HG03025 (cell line): ENCODE results near the gene GPR157.
"Not testable (repeated sequence)": the region's sequence is repeated elsewhere in the genome, so short reads cannot be mapped to it uniquely, and the experiment has no call there.

Experiments used
- ATAC-seq: cut with Tn5 transposase; IDR thresholded peaks from one replicate; pipeline ENCODE4 v1.9.1; 2021; ENCODE audit warnings: mild to moderate bottlenecking, moderate library complexity; ENCODE audit not compliant: unreplicated experiment, low FRiP score

GPR157 gene

DNA sequence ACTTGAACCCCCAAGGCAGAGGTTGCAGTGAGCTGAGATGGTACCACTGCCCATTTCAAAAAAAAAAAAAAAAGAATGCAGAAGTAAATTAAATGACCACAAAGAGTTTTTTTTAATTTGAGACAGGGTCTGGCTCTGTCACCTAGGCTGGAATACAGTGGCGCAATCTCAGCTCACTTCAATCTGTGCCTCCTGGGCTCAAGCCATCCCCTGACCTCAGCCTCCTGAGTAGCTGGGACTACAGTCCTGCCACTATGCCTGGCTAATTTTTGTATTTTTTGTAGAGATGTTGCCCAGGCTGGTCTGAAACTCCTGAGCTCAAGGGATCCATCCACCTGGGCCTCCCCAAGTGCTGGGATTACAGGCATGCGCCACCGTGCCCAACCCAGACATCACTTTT is 20.2 kb upstream of the GPR157 start:
- ATAC-seq, result no peak

DNA sequence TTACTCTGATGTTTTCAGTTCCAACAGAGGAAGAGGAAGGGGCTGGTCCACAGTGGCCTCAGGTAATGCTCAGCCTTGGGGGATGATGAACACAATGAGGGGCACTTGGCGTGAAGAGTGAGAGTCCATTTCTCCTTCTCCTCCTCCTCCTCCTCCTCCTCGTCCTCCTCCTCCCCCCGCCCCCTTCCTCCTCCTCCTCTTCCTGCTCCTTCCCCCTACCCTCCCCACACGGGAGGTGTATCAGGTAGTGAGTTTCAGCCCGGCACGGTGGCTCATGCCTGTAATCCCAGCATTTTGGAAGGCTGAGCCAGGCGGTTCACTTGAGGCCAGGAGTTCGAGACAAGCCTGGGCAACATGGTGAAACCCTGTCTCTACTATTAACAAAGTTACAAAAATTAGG is 17.3 kb upstream of the GPR157 start:
- ATAC-seq, result no peak

DNA sequence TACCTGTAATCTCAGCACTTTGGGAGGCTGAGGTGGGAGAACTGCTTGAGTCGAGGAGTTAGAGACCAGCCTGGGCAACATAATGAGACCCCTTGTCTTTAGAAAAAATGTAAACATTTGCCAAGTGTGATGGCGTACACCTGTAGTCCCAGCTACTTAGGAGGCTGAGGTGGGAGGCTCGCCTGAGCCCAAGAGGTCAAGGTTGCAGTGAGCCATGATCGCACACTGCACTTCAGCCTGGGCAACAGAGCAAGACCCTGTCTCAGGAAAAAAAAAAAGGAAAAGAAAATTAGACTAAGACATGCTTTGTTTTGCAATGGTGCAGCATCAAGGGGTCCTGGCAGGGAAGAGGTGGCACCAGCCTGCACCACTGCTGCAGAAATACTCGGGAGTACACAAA is 16.8 kb upstream of the GPR157 start:
- no peak for ATAC-seq

DNA sequence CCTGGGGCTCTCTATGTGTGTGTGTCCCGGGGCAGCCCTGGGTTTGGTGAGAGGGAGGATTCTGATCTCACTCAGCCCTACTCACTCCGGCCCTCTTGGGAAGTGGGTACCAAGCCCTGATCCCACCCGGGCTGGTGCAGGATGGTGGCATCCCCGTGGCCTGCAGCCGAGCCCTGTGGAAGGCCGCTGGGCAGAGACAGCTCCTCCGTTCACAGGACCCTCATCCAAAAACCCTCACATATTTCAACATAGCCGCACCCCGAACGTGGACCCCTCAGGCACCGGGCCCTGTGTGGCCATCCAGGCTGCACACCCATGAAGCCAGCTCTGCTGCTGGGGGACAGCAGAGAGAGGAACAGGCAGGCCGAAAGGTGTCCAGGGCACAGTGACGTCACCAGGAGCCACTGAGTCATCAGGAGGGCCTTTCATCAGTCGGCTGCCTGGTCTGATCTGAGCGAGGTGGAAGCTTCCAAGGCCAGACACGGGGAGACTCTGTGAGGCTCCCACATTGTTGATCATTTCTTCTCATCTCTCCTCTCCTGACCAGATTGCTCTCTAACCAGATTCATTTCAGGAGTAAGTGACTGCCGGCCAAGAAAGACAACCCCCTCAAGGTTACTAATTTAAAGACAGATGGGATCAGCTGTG is 16.2 kb upstream of the GPR157 start:
- ATAC-seq, result no peak

DNA sequence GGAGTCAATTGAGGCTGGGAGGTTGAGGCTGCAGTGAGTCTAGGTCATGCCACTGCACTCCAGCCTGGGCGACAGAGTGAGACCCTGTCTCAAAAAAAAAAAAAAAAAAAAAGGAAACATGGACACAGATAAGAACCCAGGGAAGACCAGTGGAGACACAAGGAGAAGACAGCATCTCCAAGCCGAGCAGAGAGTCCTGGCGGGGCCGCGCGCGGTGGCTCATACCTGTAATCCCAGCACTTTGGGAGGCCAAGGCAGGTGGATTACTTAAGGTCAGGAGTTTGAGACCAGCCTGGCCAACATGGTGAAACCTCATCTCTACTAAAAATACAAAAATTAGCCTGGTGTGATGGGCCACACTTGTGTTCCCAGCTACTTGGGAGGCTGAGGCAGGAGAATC is 15.6 kb upstream of the GPR157 start:
- not testable (repeated sequence) for ATAC-seq

DNA sequence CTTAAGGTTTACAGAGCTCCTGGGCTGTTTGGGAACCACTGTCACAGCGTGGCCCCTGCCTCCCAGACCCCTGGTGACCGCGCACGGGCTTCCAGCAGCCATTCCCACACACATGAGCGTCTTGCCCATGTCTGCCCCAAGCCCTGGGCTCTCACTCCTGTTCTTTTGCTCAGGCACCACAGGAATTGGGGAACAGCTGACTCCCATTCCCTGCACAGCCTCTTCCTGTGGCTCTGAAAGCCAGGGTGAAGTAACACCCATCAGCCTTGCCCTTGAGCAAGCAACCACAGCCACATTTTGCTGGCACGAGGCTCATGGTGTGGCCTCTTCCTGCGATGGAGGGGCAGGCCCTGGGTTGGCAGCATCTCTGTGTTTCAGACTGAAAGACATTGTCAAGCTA is 14.3 kb upstream of the GPR157 start:
- ATAC-seq, result no peak

DNA sequence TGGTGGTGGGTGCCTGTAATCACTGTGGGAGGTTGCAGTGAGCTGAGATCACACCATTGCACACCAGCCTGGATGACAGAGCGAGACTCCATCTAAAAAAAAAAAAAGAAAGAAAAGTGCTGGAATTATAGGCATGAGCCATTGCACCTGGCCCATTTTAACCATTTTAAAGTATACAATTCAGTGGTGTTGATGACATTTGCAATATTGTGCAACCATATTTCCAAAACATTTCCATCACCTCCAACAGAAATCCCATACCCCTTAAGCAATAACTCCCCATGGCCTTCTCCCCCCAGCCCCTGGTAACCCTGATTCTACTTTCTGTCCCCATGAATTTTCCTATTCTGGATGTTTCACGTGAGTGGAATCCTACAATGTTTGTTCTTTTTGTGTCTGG is 11.0 kb upstream of the GPR157 start:
- no peak for ATAC-seq

DNA sequence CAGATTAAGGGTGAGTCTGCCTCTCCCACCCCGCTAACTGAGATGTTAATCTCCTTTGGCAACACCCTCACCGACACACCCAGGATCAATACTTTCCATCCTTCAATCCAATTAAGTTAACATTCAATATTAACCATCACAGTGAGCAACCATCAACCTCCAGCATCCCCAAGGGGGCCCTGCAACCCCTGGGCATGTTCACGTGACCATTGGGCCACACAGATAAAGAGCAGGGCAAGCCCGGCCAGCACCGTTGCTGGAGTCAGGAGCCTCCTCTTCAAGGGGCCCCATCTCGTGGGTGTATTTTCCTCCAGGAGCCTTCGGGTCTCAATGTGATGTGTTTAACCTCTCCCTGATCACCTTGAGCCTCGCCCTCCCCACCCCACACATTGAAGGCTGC is 8.0 kb upstream of the GPR157 start:
- ATAC-seq, result no peak

DNA sequence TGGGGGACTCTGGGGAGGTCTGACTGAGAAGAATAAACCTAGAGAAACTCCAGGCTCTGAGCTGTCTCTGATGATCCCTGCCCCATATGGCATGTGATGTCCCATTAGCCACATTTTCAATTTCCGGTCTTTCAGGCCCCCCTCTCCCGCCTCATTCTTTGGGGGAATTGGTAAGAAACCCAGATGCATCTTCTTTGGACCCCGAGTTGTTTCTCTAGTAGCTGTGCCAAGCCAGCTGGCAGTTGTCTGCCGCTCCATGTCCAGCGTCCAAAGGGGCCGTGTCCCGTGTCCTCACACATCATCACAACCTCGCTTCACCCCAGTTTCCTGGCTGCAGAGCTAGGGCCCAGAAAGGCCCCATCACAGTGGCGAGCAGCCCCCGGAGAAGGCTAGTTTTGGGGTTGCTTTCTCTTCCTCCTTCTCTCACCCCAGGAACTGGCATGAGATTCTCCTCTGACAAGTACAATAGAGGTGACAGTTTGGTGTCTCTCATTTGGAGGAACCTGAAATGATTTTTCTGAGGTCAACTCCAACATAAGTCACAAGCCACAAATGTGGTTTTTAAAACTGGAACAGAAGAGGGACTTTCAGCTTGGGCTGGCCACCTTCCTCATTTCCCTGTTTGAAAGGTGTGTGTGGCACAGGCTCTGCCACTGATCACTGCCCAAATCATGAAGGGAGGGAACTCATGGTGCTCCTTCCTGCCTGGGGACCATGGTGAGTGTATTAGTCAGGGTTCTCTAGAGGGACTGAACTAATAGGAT is 6.4 kb upstream of the GPR157 start:
- ATAC-seq, result no peak

DNA sequence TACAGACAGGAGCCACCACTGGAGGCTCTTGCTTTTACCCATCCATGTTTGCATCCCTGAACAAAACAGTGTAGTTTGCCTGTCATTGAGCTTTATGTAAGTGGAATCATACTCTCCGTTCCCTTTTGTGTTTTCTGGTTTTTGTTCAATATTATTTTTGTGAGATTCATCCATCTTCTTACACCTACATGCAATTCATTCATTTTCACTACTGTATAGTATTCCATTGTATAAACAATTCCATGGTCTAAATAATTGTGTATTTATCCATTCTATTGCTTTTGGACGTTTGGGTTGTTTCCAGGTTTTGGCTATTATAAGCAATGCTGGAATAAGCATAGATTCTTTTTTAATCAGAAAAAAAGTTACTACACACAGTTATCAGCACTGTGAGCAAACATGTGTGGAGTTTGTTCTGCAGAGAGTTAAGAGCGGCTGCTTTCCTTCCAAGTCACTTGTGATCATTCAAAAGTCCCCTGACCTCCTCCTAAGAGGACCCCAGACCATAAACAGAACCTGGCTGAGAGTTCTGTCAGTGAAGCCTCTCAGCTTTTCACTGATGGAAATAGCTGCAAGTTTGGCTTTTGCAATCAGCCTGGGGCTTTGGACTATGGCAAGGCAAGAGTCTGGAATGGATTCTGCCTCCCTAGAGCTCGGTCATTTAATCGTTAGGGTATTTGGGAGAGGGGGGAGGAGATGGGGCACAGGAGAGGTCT is 5.1 kb upstream of the GPR157 start:
- ATAC-seq, result no peak

DNA sequence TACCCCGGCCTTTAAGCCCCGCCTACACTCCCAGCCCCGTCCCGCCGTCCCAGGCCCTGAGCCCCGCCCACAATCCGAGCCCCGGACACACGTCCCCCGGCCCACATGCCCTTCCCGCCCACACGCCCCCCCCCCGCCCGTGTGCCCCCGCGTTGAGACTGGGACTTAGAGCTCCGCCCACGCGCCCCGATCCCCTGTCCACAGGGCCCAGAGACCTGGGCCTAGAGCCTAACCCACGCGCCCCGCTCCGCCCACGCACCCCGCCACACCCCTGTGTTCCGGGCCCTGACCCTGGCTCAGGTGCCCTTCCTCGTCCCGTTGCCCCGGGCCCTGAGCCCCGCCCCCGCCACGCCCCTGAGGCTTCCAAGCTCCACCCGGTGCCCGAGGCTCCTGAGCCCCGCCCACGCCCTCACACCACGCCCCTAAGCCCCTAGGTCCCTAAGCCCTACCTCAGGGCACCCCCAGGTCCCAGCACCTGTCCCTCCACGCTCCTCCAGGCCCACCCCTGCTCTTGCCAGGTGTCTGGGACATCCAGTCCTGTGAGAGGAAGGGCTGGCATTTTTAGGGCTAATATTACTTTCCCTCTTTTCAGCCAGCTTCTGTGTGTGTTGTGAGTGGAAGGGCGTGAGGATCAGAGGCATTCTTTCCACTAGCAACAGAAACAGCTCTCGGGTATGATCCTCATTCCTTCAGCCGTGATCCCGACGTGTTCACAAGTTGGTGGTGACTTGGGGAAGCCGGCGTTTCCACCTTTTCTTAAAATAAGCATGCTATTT is 552 bp upstream of the GPR157 start:
- ATAC-seq, result peak; percentile 55

DNA sequence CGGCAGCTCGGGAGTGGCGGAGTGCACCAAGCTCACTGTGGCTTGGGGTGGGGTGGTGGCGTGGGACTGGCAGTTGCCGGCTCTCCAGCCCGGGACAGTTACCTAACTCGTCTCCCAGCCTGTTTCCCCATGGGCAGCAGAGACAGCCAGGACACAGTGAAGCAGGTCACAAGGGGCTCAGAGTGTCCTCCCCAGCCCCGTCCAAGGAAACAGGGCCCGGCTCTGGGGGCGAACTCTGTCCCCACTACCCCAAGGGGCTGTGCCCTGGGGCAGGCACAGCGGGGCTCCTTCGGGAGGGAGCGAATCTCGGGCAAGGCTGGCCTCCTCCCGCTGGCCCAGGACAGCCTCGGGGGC is 759 bp downstream of the GPR157 start:
- peak; percentile 1 for ATAC-seq

DNA sequence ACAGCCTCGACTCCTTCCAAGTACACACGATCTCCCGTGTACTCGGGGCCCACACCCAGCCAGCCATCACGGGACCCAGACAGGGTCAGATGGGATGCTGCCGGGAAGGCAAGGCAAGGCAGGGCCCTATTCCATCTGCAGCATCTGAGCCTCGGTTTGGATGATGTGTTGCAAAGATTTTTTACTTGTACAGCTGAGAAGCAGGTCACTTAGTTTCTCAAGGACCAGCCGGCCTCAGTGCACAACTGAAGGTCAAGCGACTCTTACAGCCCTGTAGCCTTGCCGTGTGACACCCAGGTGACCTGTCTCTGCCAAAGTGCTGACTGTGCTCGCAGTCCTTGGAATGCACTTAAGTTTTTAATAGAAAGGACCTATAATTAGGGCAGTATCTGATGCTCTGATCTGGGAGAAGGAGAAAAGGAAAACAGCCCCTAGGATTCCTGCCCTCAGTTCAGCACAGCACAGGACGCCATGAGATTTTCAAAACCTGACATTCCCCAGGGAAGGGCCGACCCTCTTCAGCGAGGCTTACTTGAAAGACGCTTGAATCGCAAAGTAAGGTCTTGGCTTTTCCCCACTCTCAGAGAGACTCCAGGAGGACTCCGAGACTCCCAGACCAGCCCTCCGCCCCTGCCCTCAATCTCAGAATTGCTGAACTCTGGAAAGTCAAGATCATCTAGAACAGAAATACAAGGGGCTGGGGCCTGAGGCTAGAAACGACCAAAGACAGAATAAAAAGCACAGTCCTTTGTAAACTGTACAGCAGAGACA is 1.3 kb downstream of the GPR157 start:
- no peak for ATAC-seq

DNA sequence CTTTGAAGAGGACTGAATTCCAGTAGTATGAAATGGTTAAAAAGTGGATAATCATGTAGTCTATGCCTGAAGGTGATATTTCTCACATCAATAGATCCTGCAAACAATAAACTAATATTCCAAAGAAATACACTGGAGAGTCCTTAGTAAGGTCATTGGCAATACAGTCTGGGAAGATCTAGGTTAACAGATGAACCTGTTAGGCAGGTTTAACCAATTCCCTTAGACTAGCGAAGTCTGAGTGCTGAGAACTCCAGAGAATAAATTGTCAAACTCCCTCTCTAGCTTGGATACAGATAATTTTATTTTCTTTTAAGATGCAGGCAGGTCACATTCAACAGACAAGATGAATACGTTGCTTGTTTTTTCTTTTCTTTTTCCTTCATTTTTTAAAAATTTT is 2.4 kb downstream of the GPR157 start:
- no peak for ATAC-seq

DNA sequence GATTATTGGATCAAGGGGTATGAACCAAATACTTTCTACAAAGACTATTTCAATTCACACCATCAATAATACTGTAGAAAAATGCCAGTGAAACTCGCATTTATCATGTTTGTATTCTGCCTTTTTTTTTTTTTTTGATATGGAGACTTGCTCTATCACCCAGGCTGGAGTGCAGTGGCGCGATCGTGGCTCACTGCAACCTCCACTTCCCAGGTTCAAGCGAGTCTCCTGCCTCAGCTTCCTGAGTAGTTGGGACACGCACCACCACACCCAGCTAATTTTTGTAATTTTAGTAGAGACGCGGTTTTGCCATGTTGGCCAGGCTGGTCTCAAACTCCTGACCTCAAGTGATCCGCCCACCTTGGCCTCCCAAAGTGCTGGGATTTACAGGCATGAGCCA is 3.1 kb downstream of the GPR157 start:
- ATAC-seq, result not testable (repeated sequence)

DNA sequence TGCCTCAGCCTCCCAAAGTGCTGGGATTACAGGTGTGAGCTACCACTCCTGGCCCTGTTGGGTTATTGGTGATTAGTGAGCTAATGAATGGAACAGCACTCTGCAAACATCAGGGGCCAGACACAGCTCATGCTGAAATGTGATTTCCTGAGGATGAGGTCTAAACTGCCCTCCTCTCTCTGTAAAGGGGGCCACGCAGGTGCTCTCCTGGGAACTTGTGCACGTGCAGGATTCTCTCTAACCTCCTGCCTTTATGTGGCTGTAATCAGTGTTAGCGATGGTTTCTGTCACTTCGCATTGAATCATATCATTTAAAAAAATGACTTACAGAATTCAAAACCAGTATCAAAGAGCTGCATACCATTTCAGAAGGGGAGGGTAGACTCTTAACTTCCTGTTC is 3.6 kb downstream of the GPR157 start:
- no peak for ATAC-seq

DNA sequence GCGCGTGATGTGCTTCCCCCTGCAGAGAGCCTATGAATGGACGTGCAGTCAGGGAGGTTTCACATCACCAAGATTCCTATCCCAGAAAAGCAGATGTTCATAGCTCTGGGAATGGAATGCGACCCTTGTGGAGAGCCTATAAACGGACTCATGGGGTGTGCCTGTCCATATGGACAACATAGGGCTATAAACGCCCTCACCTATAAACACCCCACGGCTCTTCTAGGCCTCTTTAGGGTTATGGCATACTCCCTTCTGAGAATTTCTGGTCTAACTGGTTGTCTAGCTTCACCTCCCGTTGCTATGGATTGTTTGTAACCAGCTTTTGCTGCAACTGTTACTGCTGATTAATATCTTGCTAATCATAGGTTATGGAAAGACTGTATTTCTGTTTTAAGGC is 4.5 kb downstream of the GPR157 start:
- ATAC-seq, result not testable (repeated sequence)

DNA sequence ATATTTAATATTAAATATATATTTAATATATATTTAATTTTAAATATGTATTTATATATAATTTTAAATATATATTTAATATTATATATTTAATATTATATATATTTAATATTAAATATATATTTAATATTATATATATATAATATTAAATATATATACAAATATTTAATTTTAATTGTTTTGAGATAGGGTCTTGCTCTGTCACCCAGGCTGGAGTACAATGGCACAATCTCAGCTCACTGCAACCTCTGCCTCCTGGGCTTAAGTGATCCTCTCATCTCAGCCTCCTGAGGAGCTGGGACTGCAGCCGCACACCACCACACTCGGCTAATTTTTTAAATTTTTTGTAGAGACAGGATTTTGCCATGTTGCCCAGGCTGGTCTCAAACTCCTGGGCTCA is 5.2 kb downstream of the GPR157 start:
- ATAC-seq, result not testable (repeated sequence)

DNA sequence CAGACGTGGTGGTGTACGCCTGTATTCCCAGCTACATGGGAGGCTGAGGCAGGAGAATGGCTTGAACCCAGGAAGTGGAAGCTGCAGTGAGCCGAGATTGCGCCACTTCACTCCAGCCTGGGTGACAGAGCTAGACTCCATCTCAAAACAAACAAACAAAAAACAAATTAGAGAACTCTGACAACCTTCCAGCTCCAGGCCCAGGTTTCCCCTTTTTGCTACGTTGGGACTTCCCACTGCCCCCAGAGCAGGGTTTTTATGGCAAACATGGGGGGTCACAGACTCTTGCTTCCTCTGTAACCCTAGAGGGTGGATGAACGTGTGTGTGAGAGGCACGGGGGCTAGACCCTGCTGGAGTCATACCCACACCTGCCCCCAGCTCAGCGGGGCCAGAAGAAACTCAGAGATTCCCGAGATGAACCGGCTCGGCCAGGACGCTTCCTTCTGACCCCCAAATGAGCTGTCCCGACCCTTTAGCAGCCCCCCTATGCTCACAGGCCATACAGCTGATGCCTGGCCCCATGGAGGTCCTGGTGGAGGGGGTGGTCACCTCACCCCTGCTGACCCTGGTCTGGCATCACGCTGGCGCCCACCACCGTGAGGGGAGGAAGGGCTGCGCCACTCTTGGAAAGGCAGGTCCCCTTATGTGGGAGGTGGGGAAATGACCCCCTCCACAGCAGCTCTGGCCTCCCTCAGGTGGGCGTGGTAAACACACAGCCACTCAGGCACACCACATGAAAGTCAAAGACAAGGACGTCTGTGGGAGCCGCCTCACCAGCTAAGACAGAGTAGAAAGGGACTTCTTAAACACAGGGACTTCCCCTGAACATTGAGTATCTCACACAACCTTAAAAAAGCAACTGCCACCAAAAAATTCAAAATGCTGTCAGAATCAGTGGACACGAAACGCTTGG is 7.1 kb downstream of the GPR157 start:
- ATAC-seq, result no peak
